K562 (cell line): ENCODE measurements around the gene DXO. TPM values are rescaled to one million over a fixed set of nuclear protein-coding genes. Genes with fewer than 3 reads are reported as not detected.
"Not testable (repeated sequence)": the region's sequence is repeated elsewhere in the genome, so short reads cannot be mapped to it uniquely, and the experiment has no call there.

Source experiments
- ATAC-seq: fragments of 200-7000 bp; cut with Tn5 transposase; 3 replicates; pipeline ENCODE4 v1.9.1; 2020; ENCODE audit warnings: moderate library complexity
- BruUV-seq: library from RNA; stranded (reverse); fragments of 400-500 nt; replicated peaks from 2 replicates; lab custom pipeline; 2021; lab: Mats Ljungman, UMichigan
- CTCF ChIA-PET: fragments of 300-600 bp; formaldehyde crosslinking; extraction: SDS; loops from one replicate; lab custom pipeline; 2021; ENCODE audit warnings: low intra/inter-chr PET ratio; lab: Yijun Ruan, JAX
- POLR2A ChIA-PET: fragments of 300-600, 350-650 bp; sonication (Branson Sonifier 250); formaldehyde crosslinking; extraction: SDS; loops from one replicate; lab custom pipeline; 2021; ENCODE audit warnings: antibody characterized with exemption, inconsistent platforms; lab: Yijun Ruan, JAX
- DNase-seq, 4 experiments: peaks; one replicate each; pipeline versions ENCODE4 v3.0.0 to v3.0.0-alpha.2; 2011 to 2018; ENCODE audit warnings: low spot score in 3 of 4, mixed read lengths in 3 of 4; ENCODE audit errors: extremely low read depth in 1 of 4
- FAIRE-seq: peaks from 2 replicates; lab custom pipeline; 2011; peaks lifted over from hg19 to GRCh38; lab: Jason Lieb, UNC
- H2AFZ ChIP-seq: 2 replicates; pipeline ENCODE4 v1.6.0; 2011; ENCODE audit warnings: low read depth, low read length, control low read depth, inconsistent platforms
- H3K27ac ChIP-seq: fragments of 200-600 bp; 3 replicates; pipeline ENCODE4 v1.8.0; 2011; ENCODE audit warnings: low read depth, mild to moderate bottlenecking, control low read depth, inconsistent platforms, low read length, moderate library complexity, mixed read lengths; ENCODE audit errors: extremely low read depth
- H3K27me3 ChIP-seq, 2 experiments: fragments of 300-600 bp in 1 of 2; 2 replicates in 1 of 2; 3 replicates in 1 of 2; pipeline versions ENCODE4 v1.6.0 to v1.8.0; 2011; ENCODE audit warnings: inconsistent platforms in 2 of 2, low read length in 2 of 2, mild to moderate bottlenecking in 1 of 2, mixed read lengths in 1 of 2, moderate library complexity in 1 of 2; ENCODE audit not compliant: control insufficient read depth in 2 of 2, insufficient read depth in 2 of 2
- H3K36me3 ChIP-seq: fragments of 300-600 bp; 3 replicates; pipeline ENCODE4 v1.8.0; 2011; ENCODE audit warnings: mild to moderate bottlenecking, low read length, inconsistent platforms; ENCODE audit not compliant: control insufficient read depth, insufficient read depth
- H3K4me1 ChIP-seq, 2 experiments: fragments of 200-600 bp in 1 of 2; replicated peaks in 1 of 2; 2 replicates in 1 of 2; 3 replicates in 1 of 2; pipeline versions ENCODE4 v1.5.1 to v1.8.0; 2011; ENCODE audit warnings: inconsistent platforms in 2 of 2, low read length in 2 of 2, mild to moderate bottlenecking in 1 of 2, mixed read lengths in 1 of 2, moderate library complexity in 1 of 2; ENCODE audit not compliant: control insufficient read depth in 2 of 2, insufficient read depth in 2 of 2
- H3K4me2 ChIP-seq: 2 replicates; pipeline ENCODE4 v1.6.1; 2011; ENCODE audit warnings: low read length, control low read depth, inconsistent platforms, mixed read lengths; ENCODE audit not compliant: insufficient read depth
- H3K4me3 ChIP-seq: fragments of 200-600 bp; sonication (generic), shearing (Covaris generic); 2 replicates; pipeline ENCODE4 v1.5.1; 2016; ENCODE audit warnings: control low read depth, inconsistent platforms
- H3K79me2 ChIP-seq: fragments of 200-600 bp; 3 replicates; pipeline ENCODE4 v1.8.0; 2011; ENCODE audit warnings: low read length, inconsistent platforms; ENCODE audit not compliant: control insufficient read depth, insufficient read depth
- H3K9ac ChIP-seq, 2 experiments: 2 replicates each; pipeline versions ENCODE4 v1.6.0 to v1.6.1; 2011; ENCODE audit warnings: low read depth in 2 of 2, low read length in 2 of 2, control low read depth in 1 of 2, inconsistent platforms in 1 of 2, mild to moderate bottlenecking in 1 of 2, mixed read lengths in 1 of 2; ENCODE audit not compliant: insufficient read depth in 1 of 2
- H3K9me1 ChIP-seq: one replicate; pipeline ENCODE4 v1.6.0; 2011; ENCODE audit warnings: inconsistent platforms, mild to moderate bottlenecking, low read length, moderate library complexity; ENCODE audit not compliant: control insufficient read depth, insufficient read depth
- H3K9me3 ChIP-seq: replicated peaks from 2 replicates; pipeline ENCODE4 v1.5.1; 2011; ENCODE audit warnings: low read depth, low read length, inconsistent platforms; ENCODE audit not compliant: control insufficient read depth, insufficient read depth
- H4K20me1 ChIP-seq: replicated peaks from 2 replicates; pipeline ENCODE4 v1.6.1; 2011; ENCODE audit warnings: low read length, inconsistent platforms, mixed read lengths; ENCODE audit not compliant: control insufficient read depth, insufficient read depth
- CREM ChIP-seq: IDR thresholded peaks from 2 replicates; pipeline ENCODE4 v1.6.1; 2014; ENCODE audit warnings: antibody characterized with exemption, low read depth
- L3MBTL2 ChIP-seq: fragments of 450-650 bp; IDR thresholded peaks from 2 replicates; pipeline ENCODE4 v1.6.1; 2016; ENCODE audit warnings: mild to moderate bottlenecking, moderate library complexity
- MGA ChIP-seq: fragments of 450-650 bp; IDR thresholded peaks from 2 replicates; pipeline ENCODE4 v1.6.1; 2016; ENCODE audit warnings: mild to moderate bottlenecking, moderate library complexity
- NR4A1 ChIP-seq, 2 experiments: fragments of 250-450 bp in 1 of 2; fragments of 450-650 bp in 1 of 2; sonication (Bioruptor Pico) in 1 of 2; IDR thresholded peaks; 2 replicates each; pipeline versions ENCODE4 v1.4.0 to v1.6.1; 2016 to 2020; ENCODE audit warnings: mild to moderate bottlenecking in 2 of 2, missing compliant biosample characterization in 1 of 2, missing genetic modification characterization in 1 of 2, moderate library complexity in 1 of 2
- ZNF592 ChIP-seq: fragments of 450-650 bp; IDR thresholded peaks from 2 replicates; pipeline ENCODE4 v1.6.1; 2017; ENCODE audit warnings: antibody characterized with exemption, mild to moderate bottlenecking
- WGBS: fragments of 100-300 bp; shearing (Covaris generic); methylation state at CpG from one replicate; pipeline ENCODE4 v1.1.6; 2016; ENCODE audit warnings: low coverage, mixed read lengths; ENCODE audit not compliant: insufficient coverage; ENCODE audit errors: missing lambda C conversion rate; 5-methylcytosine and 5-hydroxymethylcytosine counted together
- in situ Hi-C: fragments of 300-500 bp; cut with MboI; formaldehyde crosslinking; loops from 4 replicates; pipeline ENCODE4 v1.15.0; 2018; ENCODE audit warnings: inconsistent platforms, mixed read lengths
- intact Hi-C: fragments of 100-400 bp; cut with micrococcal nuclease; formaldehyde crosslinking; loops from 2 replicates; pipeline ENCODE4 v1.14.2; 2022
- polyA plus RNA-seq, 8 experiments: library from polyadenylated mRNA; depleted of rRNA in 4 of 8; stranded (reverse) in 5 of 8; unstranded in 3 of 8; fragments of >200 nt; fragmentation: Nextera tagmentation in 2 of 8; fragmentation: Illumina TruSeq in 1 of 8; extraction: Ambion mirVana in 2 of 8; extraction: Trizol in 1 of 8; gene quantifications; 2 replicates each; pipeline versions ENCODE4 v1.2.1 to v1.2.3, GENCODE V29; 2011 to 2014; ENCODE audit warnings: inconsistent platforms in 1 of 8, missing spikeins in 1 of 8
- total RNA-seq, 7 experiments: library from RNA; depleted of rRNA in 6 of 7; stranded (reverse); fragments of >200 nt in 6 of 7; fragmentation: Illumina TruSeq in 2 of 7; extraction: Trizol in 2 of 7; gene quantifications; 2 replicates each; pipeline versions ENCODE4 v1.2.1 to v1.2.3, GENCODE V29; 2011 to 2021; ENCODE audit warnings: low replicate concordance in 1 of 7

DXO gene
- total and polyA plus RNA-seq, 9 of the 15 experiments (the other 6 are each of a cell fraction or from before 2014, with no cell fraction given), result 6.4 to 35.1 (median 19.4) TPM

GRCh38 chr6:32012941-32013617, 41.1 kb upstream of the DXO start:
- H4K20me1 ChIP-seq; H3K27me3 ChIP-seq; in situ Hi-C loops; H3K4me1 ChIP-seq; H3K27ac ChIP-seq; CTCF ChIA-PET; BruUV-seq; H3K36me3 ChIP-seq; H3K9me3 ChIP-seq; intact Hi-C loops; H2AFZ ChIP-seq; H3K79me2 ChIP-seq; H3K4me3 ChIP-seq; H3K4me2 ChIP-seq; H3K9me1 ChIP-seq; POLR2A ChIA-PET; TF ChIP-seq NR4A1 (CRISPR knock-in tag; IDR thresholded peaks at IDR 0.05): not testable (repeated sequence)
- ATAC-seq, result peak; percentile 92
- peak in 1 of 4 experiments; percentile 82 for DNase-seq
- WGBS, result no CpG with 5 or more reads among the region's 17 CpGs
- H3K9ac ChIP-seq, result peak overlapping the region in 1 of 2 experiments; percentile 52; a peak in 1 of 4 replicates
- FAIRE-seq, result peak; percentile 99
- TF ChIP-seq CREM (peak; percentile 42), L3MBTL2 (peak; percentile 72; the same call in 1 of the 2 replicates), ZNF592 (peak; percentile 78; the same call in 1 of the 2 replicates), MGA (peak; percentile 69), NR4A1 (tag; IDR thresholded peaks at IDR 0.05) (peak; percentile 41; the same call in 1 of the 2 replicates)
